HG03060 (cell line): ENCODE results near the gene VMP1.
"Not testable (repeated sequence)": the region's sequence is repeated elsewhere in the genome, so short reads cannot be mapped to it uniquely, and the experiment has no call there.

Experiments used
- ATAC-seq: cut with Tn5 transposase; IDR thresholded peaks from one replicate; pipeline ENCODE4 v1.9.1; 2021; ENCODE audit warnings: low read depth, moderate number of reproducible peaks; ENCODE audit not compliant: unreplicated experiment

Gene VMP1

GRCh38 chr17:59853168-59853918 is 145.9 kb downstream of the VMP1 start:
- no peak for ATAC-seq

GRCh38 chr17:59853919-59854729 is 146.7 kb downstream of the VMP1 start:
- not testable (repeated sequence) for ATAC-seq

GRCh38 chr17:59856859-59857794 is 149.7 kb downstream of the VMP1 start:
- no peak for ATAC-seq

- no peak for ATAC-seq
Observed at GRCh38 chr17:59858167-59858816, 150.8 kb downstream of the VMP1 start.

- no peak for ATAC-seq
Observed at GRCh38 chr17:59858932-59859331, 151.5 kb downstream of the VMP1 start.

- ATAC-seq: no peak
Observed at GRCh38 chr17:59859444-59860025, 152.1 kb downstream of the VMP1 start.

GRCh38 chr17:59863616-59864015 is 156.2 kb downstream of the VMP1 start:
- ATAC-seq: no peak

GRCh38 chr17:59869941-59870218 is 162.4 kb downstream of the VMP1 start:
- no peak for ATAC-seq

GRCh38 chr17:59870482-59870881 is 163.0 kb downstream of the VMP1 start:
- no peak for ATAC-seq

- no peak for ATAC-seq
Observed at GRCh38 chr17:59872351-59872750, 164.9 kb downstream of the VMP1 start.

- ATAC-seq: not testable (repeated sequence)
Observed at GRCh38 chr17:59873414-59873813, 166.0 kb downstream of the VMP1 start.

GRCh38 chr17:59874376-59874775 is 166.9 kb downstream of the VMP1 start:
- ATAC-seq: no peak

- ATAC-seq: no peak
Observed at GRCh38 chr17:59876107-59876506, 168.7 kb downstream of the VMP1 start.

GRCh38 chr17:59877965-59878364 is 170.5 kb downstream of the VMP1 start:
- ATAC-seq: no peak

- no peak for ATAC-seq
Observed at GRCh38 chr17:59878624-59879023, 171.2 kb downstream of the VMP1 start.

GRCh38 chr17:59884861-59885260 is 177.4 kb downstream of the VMP1 start:
- ATAC-seq: no peak

GRCh38 chr17:59888145-59888750 is 180.8 kb downstream of the VMP1 start:
- no peak for ATAC-seq

- no peak for ATAC-seq
Observed at GRCh38 chr17:59890720-59891119, 183.3 kb downstream of the VMP1 start.
